GM12878 (cell line): ENCODE results near the gene TECTB.

Experiments
- FOXM1 ChIP-seq: IDR thresholded peaks from 2 replicates; pipeline ENCODE4 v1.6.1; 2012; ENCODE audit warnings: low read depth, mild to moderate bottlenecking, inconsistent platforms, low read length, moderate library complexity
- SMAD1 ChIP-seq: fragments of 450-650 bp; IDR thresholded peaks from 2 replicates; pipeline ENCODE4 v1.6.1; 2018; ENCODE audit warnings: mild to moderate bottlenecking, low read depth; ENCODE audit not compliant: partially characterized antibody
- TF ChIP-seq, protein P1 (sequence below), 3 experiments: IDR thresholded peaks in 2 of 3; conservative IDR thresholded peaks in 1 of 3; 2 replicates each; pipeline ENCODE4 v1.5.1; 2011; ENCODE audit warnings: low read depth in 3 of 3, low read length in 3 of 3, mild to moderate bottlenecking in 3 of 3, control low read depth in 2 of 3, moderate library complexity in 2 of 3, inconsistent platforms in 1 of 3, mixed read lengths in 1 of 3; ENCODE audit not compliant: control insufficient read depth in 2 of 3, insufficient read depth in 1 of 3; ENCODE audit errors: extremely low read depth in 1 of 3

DNA sequence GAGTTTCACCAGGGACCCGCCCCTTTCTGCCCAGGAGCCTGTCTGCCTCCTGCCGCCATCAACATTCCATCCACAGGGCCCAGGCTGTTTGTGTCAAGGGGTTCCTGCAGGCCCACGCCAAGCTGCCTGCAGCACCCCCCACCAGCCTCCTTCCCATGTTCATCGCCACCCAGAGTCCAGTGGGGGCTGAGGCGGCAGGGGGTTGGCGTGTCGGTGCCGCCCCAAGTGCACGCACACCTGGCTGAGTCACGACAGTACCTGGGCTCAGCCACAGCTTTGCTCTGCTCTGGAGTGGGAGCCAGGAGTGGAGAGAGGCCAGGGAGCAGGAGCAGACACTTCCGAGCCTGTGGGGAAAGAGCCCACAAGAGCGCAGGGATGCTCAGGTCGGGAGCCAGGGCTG lies 42.8 kb upstream of the TECTB start:
- no peak for TF ChIP-seq FOXM1
- TF ChIP-seq, protein P1, sequence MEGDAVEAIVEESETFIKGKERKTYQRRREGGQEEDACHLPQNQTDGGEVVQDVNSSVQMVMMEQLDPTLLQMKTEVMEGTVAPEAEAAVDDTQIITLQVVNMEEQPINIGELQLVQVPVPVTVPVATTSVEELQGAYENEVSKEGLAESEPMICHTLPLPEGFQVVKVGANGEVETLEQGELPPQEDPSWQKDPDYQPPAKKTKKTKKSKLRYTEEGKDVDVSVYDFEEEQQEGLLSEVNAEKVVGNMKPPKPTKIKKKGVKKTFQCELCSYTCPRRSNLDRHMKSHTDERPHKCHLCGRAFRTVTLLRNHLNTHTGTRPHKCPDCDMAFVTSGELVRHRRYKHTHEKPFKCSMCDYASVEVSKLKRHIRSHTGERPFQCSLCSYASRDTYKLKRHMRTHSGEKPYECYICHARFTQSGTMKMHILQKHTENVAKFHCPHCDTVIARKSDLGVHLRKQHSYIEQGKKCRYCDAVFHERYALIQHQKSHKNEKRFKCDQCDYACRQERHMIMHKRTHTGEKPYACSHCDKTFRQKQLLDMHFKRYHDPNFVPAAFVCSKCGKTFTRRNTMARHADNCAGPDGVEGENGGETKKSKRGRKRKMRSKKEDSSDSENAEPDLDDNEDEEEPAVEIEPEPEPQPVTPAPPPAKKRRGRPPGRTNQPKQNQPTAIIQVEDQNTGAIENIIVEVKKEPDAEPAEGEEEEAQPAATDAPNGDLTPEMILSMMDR (IDR thresholded peaks at IDR 0.05 in 2 of 3, conservative IDR thresholded peaks at IDR 0.05 in 1 of 3; ENCODE audit: control insufficient read depth in 2 of 3, extremely low read depth in 1 of 3, insufficient read depth in 1 of 3, low read depth in 3 of 3, low read length in 3 of 3), result no peak
- TF ChIP-seq SMAD1, result no peak
